Mammary epithelial cell (primary cell): Measurements from ENCODE around the gene ABHD1.

Experiments used
- EZH2 ChIP-seq: IDR thresholded peaks from 2 replicates; pipeline ENCODE4 v1.6.1; 2012; ENCODE audit warnings: low read length, inconsistent platforms, borderline replicate concordance
- TF ChIP-seq, protein P1 (sequence below), 2 donors: IDR thresholded peaks in 1 of 2; conservative IDR thresholded peaks in 1 of 2; 2 replicates each; pipeline ENCODE4 v1.5.1; 2011 to 2012; ENCODE audit warnings: inconsistent platforms in 2 of 2, low read length in 2 of 2, mild to moderate bottlenecking in 2 of 2, control low read depth in 1 of 2, low read depth in 1 of 2; ENCODE audit not compliant: insufficient read depth in 1 of 2; ENCODE audit errors: extremely low read depth in 1 of 2

DNA sequence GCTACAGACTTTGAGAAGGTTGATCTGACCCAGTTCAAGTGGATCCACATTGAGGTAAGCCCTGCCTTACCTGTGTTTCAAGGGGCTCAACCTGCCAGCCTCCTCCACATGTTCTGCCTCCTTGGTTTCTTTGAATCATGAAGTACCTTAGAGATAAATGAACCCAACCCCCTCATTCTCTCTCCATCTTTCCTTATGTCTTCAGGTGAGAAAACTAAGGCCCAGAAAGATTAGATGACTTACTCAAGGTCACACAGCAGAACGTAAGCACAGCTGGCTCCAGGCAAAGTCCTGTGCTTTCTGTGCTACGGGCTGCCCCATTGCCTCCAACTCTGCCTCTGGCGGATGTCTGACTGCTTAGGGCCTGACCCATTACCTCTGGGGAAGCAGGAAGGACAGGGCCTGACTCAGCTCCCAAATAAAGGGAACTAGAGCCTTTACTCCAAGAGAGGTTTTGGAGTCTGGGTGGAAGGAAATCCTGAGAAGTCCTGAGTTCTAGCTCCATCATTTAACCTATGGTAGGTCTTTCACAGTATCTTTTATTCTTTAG is 26.8 kb upstream of the ABHD1 start:
- TF ChIP-seq, protein P1, sequence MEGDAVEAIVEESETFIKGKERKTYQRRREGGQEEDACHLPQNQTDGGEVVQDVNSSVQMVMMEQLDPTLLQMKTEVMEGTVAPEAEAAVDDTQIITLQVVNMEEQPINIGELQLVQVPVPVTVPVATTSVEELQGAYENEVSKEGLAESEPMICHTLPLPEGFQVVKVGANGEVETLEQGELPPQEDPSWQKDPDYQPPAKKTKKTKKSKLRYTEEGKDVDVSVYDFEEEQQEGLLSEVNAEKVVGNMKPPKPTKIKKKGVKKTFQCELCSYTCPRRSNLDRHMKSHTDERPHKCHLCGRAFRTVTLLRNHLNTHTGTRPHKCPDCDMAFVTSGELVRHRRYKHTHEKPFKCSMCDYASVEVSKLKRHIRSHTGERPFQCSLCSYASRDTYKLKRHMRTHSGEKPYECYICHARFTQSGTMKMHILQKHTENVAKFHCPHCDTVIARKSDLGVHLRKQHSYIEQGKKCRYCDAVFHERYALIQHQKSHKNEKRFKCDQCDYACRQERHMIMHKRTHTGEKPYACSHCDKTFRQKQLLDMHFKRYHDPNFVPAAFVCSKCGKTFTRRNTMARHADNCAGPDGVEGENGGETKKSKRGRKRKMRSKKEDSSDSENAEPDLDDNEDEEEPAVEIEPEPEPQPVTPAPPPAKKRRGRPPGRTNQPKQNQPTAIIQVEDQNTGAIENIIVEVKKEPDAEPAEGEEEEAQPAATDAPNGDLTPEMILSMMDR (conservative IDR thresholded peaks at IDR 0.05 in 1 of 2, IDR thresholded peaks at IDR 0.05 in 1 of 2; ENCODE audit: extremely low read depth in 1 of 2, insufficient read depth in 1 of 2, low read depth in 1 of 2, low read length in 2 of 2): no peak
- TF ChIP-seq EZH2: no peak
